MM.1S (cell line): ENCODE data around the gene MICALL1.

ENCODE experiments used
- DNase-seq: peaks from one replicate; pipeline ENCODE4 v3.0.0-alpha.2; 2015
- H2AFZ ChIP-seq: fragments of 300-600 bp; sonication (generic); 2 replicates; pipeline ENCODE4 v1.6.0; 2016; ENCODE audit warnings: antibody characterized with exemption, low read length
- H3F3A ChIP-seq: fragments of 300-600 bp; sonication (generic); 2 replicates; pipeline ENCODE4 v1.6.1; 2016; ENCODE audit warnings: mild to moderate bottlenecking, antibody characterized with exemption, low read length, moderate library complexity, mixed read lengths; ENCODE audit not compliant: insufficient read depth
- H3K27ac ChIP-seq: fragments of 300-600 bp; sonication (generic); 2 replicates; pipeline ENCODE4 v1.5.1; 2016; ENCODE audit warnings: mild to moderate bottlenecking, low read length
- H3K27me3 ChIP-seq: fragments of 300-600 bp; sonication (generic); replicated peaks from 2 replicates; pipeline ENCODE4 v1.6.0; 2016; ENCODE audit warnings: low read length; ENCODE audit not compliant: insufficient read depth
- H3K36me3 ChIP-seq: fragments of 300-600 bp; sonication (generic); replicated peaks from 2 replicates; pipeline ENCODE4 v1.6.1; 2016; ENCODE audit warnings: mild to moderate bottlenecking, low read length, mixed read lengths; ENCODE audit not compliant: insufficient read depth
- H3K4me1 ChIP-seq: fragments of 300-600 bp; sonication (generic); 2 replicates; pipeline ENCODE4 v1.6.1; 2016; ENCODE audit warnings: low read length, mixed read lengths
- H3K4me2 ChIP-seq: fragments of 300-600 bp; sonication (generic); 2 replicates; pipeline ENCODE4 v1.6.0; 2016; ENCODE audit warnings: low read depth, low read length
- H3K4me3 ChIP-seq: fragments of 300-600 bp; sonication (generic); 2 replicates; pipeline ENCODE4 v1.5.1; 2016; ENCODE audit warnings: low read length, mixed read lengths
- H3K79me2 ChIP-seq: fragments of 300-600 bp; sonication (generic); 2 replicates; pipeline ENCODE4 v1.6.1; 2016; ENCODE audit warnings: mixed run types, low read length, mixed read lengths
- H3K9ac ChIP-seq: fragments of 300-600 bp; sonication (generic); 2 replicates; pipeline ENCODE4 v1.6.1; 2016; ENCODE audit warnings: low read length, mixed read lengths
- H3K9me2 ChIP-seq: fragments of 300-600 bp; sonication (generic); replicated peaks from 2 replicates; pipeline ENCODE4 v1.6.1; 2016; ENCODE audit warnings: mild to moderate bottlenecking, low read length, mixed read lengths; ENCODE audit not compliant: insufficient read depth
- H3K9me3 ChIP-seq: fragments of 300-600 bp; sonication (generic); replicated peaks from 2 replicates; pipeline ENCODE4 v1.6.1; 2016; ENCODE audit warnings: mild to moderate bottlenecking, low read length, mixed read lengths; ENCODE audit not compliant: insufficient read depth
- H4K20me1 ChIP-seq: fragments of 300-600 bp; sonication (generic); 2 replicates; pipeline ENCODE4 v1.6.1; 2016; ENCODE audit warnings: mild to moderate bottlenecking, low read length, moderate library complexity, mixed read lengths; ENCODE audit not compliant: insufficient read depth
- EZH2 ChIP-seq: fragments of 300-600 bp; sonication (generic); optimal IDR thresholded peaks from 2 replicates; pipeline ENCODE3; 2017; ENCODE audit warnings: low read depth, mild to moderate bottlenecking, antibody characterized with exemption, low read length, mixed read lengths
- EZH2phosphoT487 ChIP-seq: fragments of 300-600 bp; sonication (generic); IDR thresholded peaks from 2 replicates; pipeline ENCODE4 v1.6.1; 2018; ENCODE audit warnings: antibody characterized with exemption, low read length
- TF ChIP-seq, protein P1 (sequence below): fragments of 300-600 bp; sonication (generic); IDR thresholded peaks from 2 replicates; pipeline ENCODE4 v1.5.1; 2016; ENCODE audit warnings: antibody characterized with exemption, low read length, mixed read lengths

Gene MICALL1

DNA sequence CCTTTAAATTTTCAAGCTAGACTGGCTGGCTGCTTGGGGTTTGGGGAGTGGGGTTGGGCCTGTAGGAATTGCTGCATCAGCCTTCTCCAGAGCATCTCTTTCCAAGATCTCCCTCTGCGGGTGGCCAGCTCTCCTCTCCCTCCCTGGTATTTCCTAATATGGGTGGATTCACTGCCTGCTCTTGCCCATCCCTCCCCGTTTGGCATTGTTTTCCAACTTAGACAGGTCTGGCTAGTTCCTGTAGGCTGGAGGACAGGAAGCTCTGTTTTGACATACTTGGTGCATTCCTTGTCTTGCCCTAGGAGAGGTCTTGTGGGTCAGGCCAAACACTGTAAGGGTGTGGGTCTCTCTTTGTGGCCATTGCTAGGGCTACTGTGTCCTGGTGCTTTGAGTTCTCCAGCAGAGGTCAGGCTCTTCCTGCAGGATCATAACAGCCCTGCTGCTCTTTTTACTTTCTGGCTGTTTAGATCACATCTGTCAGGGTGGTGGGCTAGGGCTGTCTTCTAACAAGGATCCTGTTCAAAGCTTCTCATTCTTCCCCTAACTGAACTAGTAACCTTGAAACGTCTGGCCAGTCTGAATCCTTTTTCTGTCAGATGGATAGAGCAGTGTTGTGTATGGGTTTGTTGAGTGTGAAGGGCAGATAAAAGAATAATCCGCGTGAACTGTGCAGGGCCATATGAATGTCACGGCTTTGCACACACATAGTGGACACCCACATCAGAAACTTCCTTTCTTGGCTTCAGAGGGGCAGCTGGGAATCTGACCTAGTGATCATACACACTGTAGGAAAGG lies 18.3 kb upstream of the MICALL1 start:
- Histone ChIP-seq H3K9ac (no peak overlapping the region), H3F3A (no peaks in the 10 kb centered on the region), H3K4me1 (no peaks in the 10 kb centered on the region), H2AFZ (no peak overlapping the region), H3K36me3 (peaks cover 12% of the 10 kb centered on the region), H3K4me3 (no peak overlapping the region), H4K20me1 (no peaks in the 10 kb centered on the region), H3K27ac (no peak overlapping the region), H3K9me2 (no peaks in the 10 kb centered on the region), H3K79me2 (peaks cover 13% of the 10 kb centered on the region), H3K27me3 (no peaks in the 10 kb centered on the region), H3K4me2 (no peak overlapping the region), H3K9me3 (no peaks in the 10 kb centered on the region)
- TF ChIP-seq EZH2: no peak
- TF ChIP-seq, protein P1, sequence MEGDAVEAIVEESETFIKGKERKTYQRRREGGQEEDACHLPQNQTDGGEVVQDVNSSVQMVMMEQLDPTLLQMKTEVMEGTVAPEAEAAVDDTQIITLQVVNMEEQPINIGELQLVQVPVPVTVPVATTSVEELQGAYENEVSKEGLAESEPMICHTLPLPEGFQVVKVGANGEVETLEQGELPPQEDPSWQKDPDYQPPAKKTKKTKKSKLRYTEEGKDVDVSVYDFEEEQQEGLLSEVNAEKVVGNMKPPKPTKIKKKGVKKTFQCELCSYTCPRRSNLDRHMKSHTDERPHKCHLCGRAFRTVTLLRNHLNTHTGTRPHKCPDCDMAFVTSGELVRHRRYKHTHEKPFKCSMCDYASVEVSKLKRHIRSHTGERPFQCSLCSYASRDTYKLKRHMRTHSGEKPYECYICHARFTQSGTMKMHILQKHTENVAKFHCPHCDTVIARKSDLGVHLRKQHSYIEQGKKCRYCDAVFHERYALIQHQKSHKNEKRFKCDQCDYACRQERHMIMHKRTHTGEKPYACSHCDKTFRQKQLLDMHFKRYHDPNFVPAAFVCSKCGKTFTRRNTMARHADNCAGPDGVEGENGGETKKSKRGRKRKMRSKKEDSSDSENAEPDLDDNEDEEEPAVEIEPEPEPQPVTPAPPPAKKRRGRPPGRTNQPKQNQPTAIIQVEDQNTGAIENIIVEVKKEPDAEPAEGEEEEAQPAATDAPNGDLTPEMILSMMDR: peak; percentile 18; the same call in 1 of the 2 replicates
- DNase-seq: no peak

DNA sequence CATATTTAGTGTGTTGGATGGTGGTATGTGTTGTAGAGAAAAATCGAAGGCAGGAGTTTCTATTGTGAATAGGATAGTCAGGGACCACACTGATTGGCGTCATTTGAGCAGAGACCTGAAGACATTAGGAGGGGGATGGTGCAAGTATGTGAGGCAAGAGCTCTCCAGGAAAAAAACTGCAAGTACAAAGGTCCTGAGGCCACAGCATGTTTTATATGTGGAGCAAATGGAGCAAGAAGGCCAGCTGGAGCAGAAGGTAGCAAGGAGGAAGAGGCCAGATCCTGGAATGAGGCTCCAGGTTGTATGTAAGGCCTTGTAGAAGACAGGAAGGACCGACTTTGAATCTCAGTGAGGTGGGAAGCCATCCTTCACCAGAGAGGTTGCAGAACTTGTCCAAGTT lies 14.2 kb upstream of the MICALL1 start:
- Histone ChIP-seq H3K9me3 (no peaks in the 10 kb centered on the region), H3K36me3 (peaks cover 12% of the 10 kb centered on the region; the same call in 1 of the 2 replicates), H3K27ac (no peak overlapping the region), H4K20me1 (no peaks in the 10 kb centered on the region), H3K4me2 (no peak overlapping the region), H3K4me1 (peaks cover 10% of the 10 kb centered on the region), H3F3A (peaks cover 11% of the 10 kb centered on the region), H3K27me3 (no peaks in the 10 kb centered on the region), H2AFZ (no peak overlapping the region), H3K9ac (no peak overlapping the region), H3K4me3 (no peak overlapping the region), H3K79me2 (no peaks in the 10 kb centered on the region), H3K9me2 (no peaks in the 10 kb centered on the region)
- no peak for DNase-seq
- TF ChIP-seq, protein P1: no peak
- TF ChIP-seq EZH2 (no peak), EZH2phosphoT487 (no peak)

DNA sequence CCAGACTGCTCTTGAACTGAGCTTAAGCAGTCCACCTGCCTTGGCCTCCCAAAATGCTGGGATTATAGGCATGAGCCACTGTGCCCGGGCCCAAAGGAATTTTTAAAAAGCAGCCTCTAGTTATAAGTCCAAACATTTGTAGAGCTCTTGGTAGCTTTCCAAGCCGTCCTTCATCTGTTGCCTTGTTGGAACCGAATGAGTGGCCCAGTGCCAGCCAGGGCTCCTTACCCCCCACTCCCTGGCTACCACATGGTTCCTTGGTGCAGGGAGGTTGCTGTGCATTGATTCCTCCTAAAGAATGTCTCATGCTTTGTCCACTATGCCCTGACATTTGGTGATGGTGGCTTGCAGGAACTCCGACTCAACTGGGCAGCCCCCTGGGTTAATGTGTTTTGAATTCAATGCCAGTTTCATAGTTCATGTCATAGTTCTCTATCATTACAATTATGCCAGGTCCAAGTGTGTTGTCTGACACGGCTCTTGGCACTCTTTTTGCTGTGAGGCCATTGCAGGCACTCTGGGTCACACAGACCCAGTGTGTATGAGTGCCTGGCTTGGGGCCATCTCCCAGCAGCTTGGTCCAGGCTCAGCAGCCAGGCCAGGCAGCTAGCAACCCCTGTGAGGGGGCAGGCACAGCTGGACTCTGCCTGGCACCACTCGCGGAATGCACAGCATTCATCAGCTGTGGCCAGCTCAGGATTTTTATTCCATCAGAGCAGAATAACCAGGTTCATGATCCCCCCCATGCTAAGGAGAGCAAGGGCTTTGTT lies 13.3 kb upstream of the MICALL1 start:
- H3K4me2 ChIP-seq: no peak overlapping the region
- no peak overlapping the region for H3K27ac ChIP-seq
- DNase-seq: no peak
- TF ChIP-seq EZH2phosphoT487: no peak
- TF ChIP-seq, protein P1: no peak
- no peaks in the 10 kb centered on the region for H4K20me1 ChIP-seq
- no peak overlapping the region for H3K4me3 ChIP-seq
- H3K79me2 ChIP-seq: no peaks in the 10 kb centered on the region
- peaks cover 12% of the 10 kb centered on the region; the same call in 1 of the 2 replicates for H3K36me3 ChIP-seq
- no peaks in the 10 kb centered on the region for H3K27me3 ChIP-seq
- no peaks in the 10 kb centered on the region for H3K9me3 ChIP-seq
- peaks cover 13% of the 10 kb centered on the region for H3K4me1 ChIP-seq
- no peak overlapping the region for H3K9ac ChIP-seq
- no peaks in the 10 kb centered on the region for H3K9me2 ChIP-seq
- H2AFZ ChIP-seq: no peak overlapping the region
- H3F3A ChIP-seq: peaks cover 14% of the 10 kb centered on the region
